Tibial artery (tissue), 4 donors: Measurements from ENCODE around the gene RHEBL1.
A peak's percentile ranks its signal among the peaks of the same experiment; 100 is the strongest.

Experiments used
- DNase-seq, 2 donors: peaks; one replicate each; pipeline ENCODE4 v3.0.0-alpha.2; 2019
- H3K27ac ChIP-seq, 2 donors: fragments of 200-600 bp; sonication (generic) in 1 of 2; 1 replicate in 1 of 2; 2 replicates in 1 of 2; pipeline ENCODE4 v1.5.1; 2018 to 2019; ENCODE audit warnings: mild to moderate bottlenecking in 1 of 2
- H3K27me3 ChIP-seq, 2 donors: fragments of 200-600 bp; sonication (generic) in 1 of 2; one replicate each; pipeline versions ENCODE4 v1.5.1 to v1.6.0; 2016 to 2019
- H3K36me3 ChIP-seq, 3 donors: fragments of 200-600 bp; sonication (generic) in 2 of 3; one replicate each; pipeline ENCODE4 v1.5.1; 2016 to 2019; ENCODE audit warnings: mild to moderate bottlenecking in 2 of 3
- H3K4me1 ChIP-seq, 4 donors: fragments of 200-600 bp; sonication (generic) in 2 of 4; 1 replicate in 3 of 4; 2 replicates in 1 of 4; pipeline ENCODE4 v1.5.1; 2016 to 2019
- H3K4me3 ChIP-seq, 2 donors: fragments of 200-600 bp; sonication (generic) in 1 of 2; 1 replicate in 1 of 2; 2 replicates in 1 of 2; pipeline ENCODE4 v1.5.1; 2018 to 2019; ENCODE audit warnings: mild to moderate bottlenecking in 2 of 2
- H3K9me3 ChIP-seq, 3 donors: fragments of 200-600 bp; sonication (generic) in 1 of 3; one replicate each; pipeline ENCODE4 v1.5.1; 2016 to 2019
- intact Hi-C: fragments of 100-400 bp; cut with DNase I; formaldehyde crosslinking; loops from one replicate; pipeline ENCODE4 v1.15.0; 2023; ENCODE audit warnings: low total_unique reads
- TF ChIP-seq, protein P1 (sequence below), 2 experiments: fragments of 200-600 bp in 1 of 2; fragments of 450-650 bp in 1 of 2; IDR thresholded peaks; one replicate each; pipeline ENCODE4 v1.5.1; 2017 to 2019; ENCODE audit warnings: antibody characterized with exemption in 2 of 2, mild to moderate bottlenecking in 1 of 2, moderate library complexity in 1 of 2

RHEBL1 gene, protein sequence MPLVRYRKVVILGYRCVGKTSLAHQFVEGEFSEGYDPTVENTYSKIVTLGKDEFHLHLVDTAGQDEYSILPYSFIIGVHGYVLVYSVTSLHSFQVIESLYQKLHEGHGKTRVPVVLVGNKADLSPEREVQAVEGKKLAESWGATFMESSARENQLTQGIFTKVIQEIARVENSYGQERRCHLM

DNA sequence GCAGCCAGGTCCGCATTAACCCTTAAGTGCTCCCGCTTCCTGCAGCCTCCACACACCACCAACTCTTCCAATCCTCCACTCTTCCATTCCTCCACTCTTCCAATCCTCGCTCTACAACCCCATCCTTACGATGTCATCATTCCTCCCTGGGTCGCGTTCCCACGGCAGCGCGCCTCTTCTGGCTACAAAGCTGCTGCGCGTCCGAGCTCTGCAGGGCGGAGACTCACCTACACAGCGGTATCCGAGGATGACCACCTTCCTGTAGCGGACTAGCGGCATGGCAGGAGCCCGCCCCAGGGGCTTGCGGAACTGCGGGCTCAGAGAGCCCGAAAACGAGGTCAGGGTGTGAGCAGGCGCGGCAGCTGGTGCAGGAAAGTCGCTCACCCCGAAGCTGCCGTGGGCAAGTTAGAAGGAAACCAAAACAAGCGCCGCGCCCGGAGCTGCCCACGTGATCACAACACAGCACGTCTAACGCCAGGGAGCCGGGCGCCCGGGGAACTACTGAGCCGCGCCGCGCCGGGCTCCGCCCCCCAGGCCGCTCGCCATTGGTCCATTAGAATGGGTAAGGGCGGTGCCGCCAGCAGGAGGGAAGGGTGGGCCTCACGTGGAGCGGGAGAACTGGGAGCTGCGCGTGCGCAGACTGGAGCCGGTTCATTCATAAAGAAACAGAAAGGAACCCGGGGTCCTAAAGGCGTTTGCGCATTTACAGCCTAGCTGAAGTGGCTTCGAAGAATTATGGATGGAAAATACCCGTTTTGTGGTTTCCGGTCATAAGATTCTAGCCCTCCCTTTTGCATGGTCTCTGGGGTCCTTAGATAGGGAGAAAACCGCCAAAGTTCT lies at the start of gene RHEBL1:
RHEBL1 (minus strand) TSS at position 473 of the 840 bp plus-strand sequence; CDS start at position 279, 194 bp downstream.
- H3K27me3 ChIP-seq, result no peaks in the 10 kb centered on the region
- DNase-seq, result peak; percentile 99
- H3K4me1 ChIP-seq, result peaks cover 0 to 17% (median 12%) of the 10 kb centered on the region in 4 donors
- intact Hi-C loops, result loop anchor here (10.0 kb wide), 1 partner anchor 45 kb away; the partner anchor contains the start of gene LMBR1L
- TF ChIP-seq, protein P1, sequence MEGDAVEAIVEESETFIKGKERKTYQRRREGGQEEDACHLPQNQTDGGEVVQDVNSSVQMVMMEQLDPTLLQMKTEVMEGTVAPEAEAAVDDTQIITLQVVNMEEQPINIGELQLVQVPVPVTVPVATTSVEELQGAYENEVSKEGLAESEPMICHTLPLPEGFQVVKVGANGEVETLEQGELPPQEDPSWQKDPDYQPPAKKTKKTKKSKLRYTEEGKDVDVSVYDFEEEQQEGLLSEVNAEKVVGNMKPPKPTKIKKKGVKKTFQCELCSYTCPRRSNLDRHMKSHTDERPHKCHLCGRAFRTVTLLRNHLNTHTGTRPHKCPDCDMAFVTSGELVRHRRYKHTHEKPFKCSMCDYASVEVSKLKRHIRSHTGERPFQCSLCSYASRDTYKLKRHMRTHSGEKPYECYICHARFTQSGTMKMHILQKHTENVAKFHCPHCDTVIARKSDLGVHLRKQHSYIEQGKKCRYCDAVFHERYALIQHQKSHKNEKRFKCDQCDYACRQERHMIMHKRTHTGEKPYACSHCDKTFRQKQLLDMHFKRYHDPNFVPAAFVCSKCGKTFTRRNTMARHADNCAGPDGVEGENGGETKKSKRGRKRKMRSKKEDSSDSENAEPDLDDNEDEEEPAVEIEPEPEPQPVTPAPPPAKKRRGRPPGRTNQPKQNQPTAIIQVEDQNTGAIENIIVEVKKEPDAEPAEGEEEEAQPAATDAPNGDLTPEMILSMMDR (IDR thresholded peaks at IDR 0.05), result no peak
- H3K9me3 ChIP-seq, result no peaks in the 10 kb centered on the region
- H3K4me3 ChIP-seq, result peak within 1 kb of the TSS; percentile 67 to 75
- no peaks in the 10 kb centered on the region for H3K36me3 ChIP-seq
- peak within 1 kb of the TSS; percentile 63 to 68 for H3K27ac ChIP-seq

DNA sequence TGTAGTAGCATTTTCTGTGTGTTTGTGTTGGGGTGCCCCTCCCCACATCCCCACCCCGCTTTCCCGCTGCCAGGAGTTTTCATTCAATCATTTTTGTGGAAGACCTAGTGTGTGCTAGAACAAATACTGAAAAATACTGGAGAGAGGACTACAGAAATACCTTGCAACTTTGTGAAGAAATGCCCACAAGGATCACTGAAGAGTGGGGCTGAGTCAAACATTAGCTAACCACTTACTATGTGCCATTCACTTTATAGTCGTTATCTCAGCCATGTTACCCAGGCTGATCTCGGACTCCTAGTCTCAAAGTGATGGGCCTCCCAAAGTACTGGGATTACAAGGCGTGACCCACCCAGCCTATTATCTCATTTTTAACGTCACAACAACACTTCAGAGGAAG lies 41.4 kb upstream of the RHEBL1 start:
- Histone ChIP-seq H3K4me3 (peak overlapping the region; percentile 93), H3K27ac (peak overlapping the region; percentile 99), H3K36me3 (peaks cover 0 to 9% (median 4%) of the 10 kb centered on the region in 3 donors), H3K4me1 (peaks cover 0 to 40% (median 30%) of the 10 kb centered on the region in 4 donors), H3K27me3 (no peaks in the 10 kb centered on the region), H3K9me3 (no peaks in the 10 kb centered on the region)
- intact Hi-C loops, result loop anchor here (10.0 kb wide), 1 partner anchor 46 kb away; the partner anchor contains the start of genes KMT2D and RHEBL1
- TF ChIP-seq, protein P1 (IDR thresholded peaks at IDR 0.05), result no peak
- DNase-seq, result no peak

DNA sequence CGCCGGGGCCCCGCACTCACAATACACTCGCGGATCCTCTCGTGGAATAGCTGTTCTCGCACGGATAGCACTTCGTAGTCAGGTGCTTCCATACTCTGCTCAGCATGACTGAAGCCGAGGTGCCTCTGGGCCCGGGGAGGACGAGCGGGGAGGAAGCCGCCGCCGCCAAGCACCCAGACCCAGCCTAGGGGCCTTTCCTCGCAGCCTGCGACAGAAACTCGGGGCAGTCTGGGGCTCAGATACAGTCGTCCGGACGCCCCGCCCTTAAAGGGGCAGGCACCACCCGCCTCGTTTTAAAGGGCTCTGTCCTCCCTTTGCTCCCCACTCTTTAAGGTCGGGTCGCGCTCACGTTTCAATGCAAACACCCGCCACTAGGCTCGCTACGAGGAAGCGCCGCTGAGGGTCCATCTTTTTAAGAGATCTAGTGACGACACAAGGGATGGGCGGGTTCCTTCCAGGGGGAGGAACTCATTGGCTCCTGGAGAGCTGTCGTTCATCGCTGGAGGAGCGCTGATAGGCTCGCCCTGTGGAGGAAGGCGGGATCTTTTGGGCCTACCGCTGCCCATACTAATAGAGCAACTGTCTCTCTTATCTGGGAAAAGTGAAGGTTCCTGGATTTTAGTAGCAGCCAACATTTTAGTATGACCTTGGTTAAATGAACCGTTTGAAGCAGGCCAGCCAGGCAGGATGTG lies 40.8 kb upstream of the RHEBL1 start, which contains the start of gene LMBR1L:
LMBR1L (minus strand) TSS at position 384 of the 692 bp plus-strand sequence; CDS start at position 92, 292 bp downstream.
- Histone ChIP-seq H3K27ac (peak within 1 kb of the TSS; percentile 99), H3K9me3 (no peaks in the 10 kb centered on the region), H3K27me3 (no peaks in the 10 kb centered on the region), H3K36me3 (peaks cover 0 to 15% (median 9%) of the 10 kb centered on the region in 3 donors), H3K4me1 (peaks cover 0 to 46% (median 36%) of the 10 kb centered on the region in 4 donors), H3K4me3 (peak within 1 kb of the TSS; percentile 93)
- DNase-seq, result peak; percentile 98 to 99
- TF ChIP-seq, protein P1 (IDR thresholded peaks at IDR 0.05), result peak; percentile 61 to 81
- intact Hi-C loops, result loop anchor here (10.0 kb wide), 1 partner anchor 46 kb away; the partner anchor contains the start of genes KMT2D and RHEBL1

DNA sequence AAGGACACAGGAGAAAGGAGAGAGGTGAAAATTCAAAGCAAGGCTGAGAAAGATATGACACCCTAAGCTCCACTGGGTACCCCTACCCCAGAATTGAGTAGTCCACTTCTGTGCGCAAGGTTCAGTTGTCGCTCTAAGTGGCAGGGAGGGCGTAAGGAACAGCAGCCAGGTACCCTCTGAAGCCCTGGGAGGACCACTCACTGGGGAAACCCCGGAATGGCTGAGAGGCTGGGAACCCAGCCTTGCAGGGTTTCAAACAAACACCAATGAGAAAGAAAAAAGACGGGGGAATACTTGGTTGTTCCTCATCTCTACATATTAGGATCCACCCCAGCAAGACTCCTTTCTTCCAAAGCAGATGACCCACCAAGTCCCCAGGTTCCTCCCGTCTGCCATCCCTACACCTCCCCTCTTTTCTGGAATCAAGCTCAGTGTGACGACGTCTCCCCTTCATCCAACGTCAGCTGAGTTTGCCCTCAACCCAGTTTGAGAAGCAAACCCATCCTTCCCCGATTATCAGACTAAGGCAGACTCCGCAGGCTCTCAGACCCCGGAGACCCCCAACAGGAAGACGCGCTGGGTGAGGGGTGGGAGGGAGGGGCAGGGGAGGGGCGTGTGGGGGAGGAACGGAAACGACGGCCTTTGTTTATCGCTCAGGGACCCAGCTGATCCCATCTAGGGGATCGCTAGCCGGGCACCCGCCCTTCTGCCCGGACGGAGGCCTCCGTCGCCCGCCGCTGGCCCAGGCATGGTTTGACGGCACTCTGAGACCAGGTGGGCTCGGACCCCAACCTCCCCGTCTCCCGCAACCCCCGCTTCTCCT lies 40.1 kb upstream of the RHEBL1 start:
- Histone ChIP-seq H3K4me3 (peak overlapping the region; percentile 93), H3K36me3 (peaks cover 0 to 22% (median 15%) of the 10 kb centered on the region in 3 donors), H3K27me3 (no peaks in the 10 kb centered on the region), H3K9me3 (no peaks in the 10 kb centered on the region), H3K4me1 (peaks cover 0 to 53% (median 40%) of the 10 kb centered on the region in 4 donors), H3K27ac (peak overlapping the region; percentile 99)
- TF ChIP-seq, protein P1 (IDR thresholded peaks at IDR 0.05), result no peak
- DNase-seq, result no peak
- intact Hi-C loops, result loop anchor here (10.0 kb wide), 1 partner anchor 45 kb away; the partner anchor contains the start of genes KMT2D and RHEBL1
